Measurements from ENCODE around the gene OR6F1. TPM values are rescaled to one million over a fixed set of nuclear protein-coding genes. Genes with fewer than 3 reads are reported as not detected.
"Not testable (repeated sequence)": the region's sequence is repeated elsewhere in the genome, so short reads cannot be mapped to it uniquely, and the experiment has no call there.

OR6F1 gene
- total RNA-seq, result not detected

GRCh38 chr1:247716546-247716945 is at the start of gene OR6F1:
TSS of gene OR6F1 (minus strand) at chr1:247716646. CDS start at chr1:247712755, 3,891 bp downstream.
- no peaks in the 10 kb centered on the region for H3K36me3 Mint-ChIP-seq
- POLR2A ChIA-PET, result no interaction called here
- no peaks in the 10 kb centered on the region for H3K4me1 Mint-ChIP-seq
- no peaks in the 10 kb centered on the region for H3K27me3 Mint-ChIP-seq
- H3K4me3 Mint-ChIP-seq, result no peak within 1 kb of the TSS
- ATAC-seq (ENCODE audit: low read depth), result no peak
- H3K27ac Mint-ChIP-seq, result no peak within 1 kb of the TSS
- no peak for DNase-seq
- H3K9me3 Mint-ChIP-seq, result no peaks in the 10 kb centered on the region

DNA sequence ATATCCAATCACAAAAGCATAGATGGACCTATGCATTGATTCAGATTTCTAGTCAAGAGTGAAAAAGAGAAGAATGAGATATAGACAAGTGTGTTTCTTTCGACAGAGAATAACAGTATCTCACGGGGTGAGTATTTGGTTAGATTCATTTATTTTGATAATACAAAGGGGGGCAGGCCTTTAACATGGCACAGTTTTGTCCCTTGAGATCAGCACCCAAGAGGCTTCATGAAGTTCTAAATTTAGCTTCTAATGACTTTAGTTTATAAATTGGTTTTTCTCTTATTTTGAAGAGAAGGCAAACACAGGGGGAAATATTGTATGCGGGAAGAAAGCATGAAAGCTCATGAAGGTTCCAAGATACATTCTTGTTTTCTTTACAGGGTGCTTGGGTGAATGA is 44.0 kb upstream of the OR6F1 start, which contains the start of gene OR1C1:
TSS of gene OR1C1 (minus strand) at position 101 of the 400 bp plus-strand sequence. CDS start 2,150 bp downstream, outside the sequence.
- Mint-ChIP-seq H3K9me3 (no peaks in the 10 kb centered on the region), H3K36me3 (no peaks in the 10 kb centered on the region), H3K4me1 (no peaks in the 10 kb centered on the region), H3K4me3 (no peak within 1 kb of the TSS), H3K27ac (no peak within 1 kb of the TSS), H3K27me3 (no peaks in the 10 kb centered on the region)
- no peak for ATAC-seq (ENCODE audit: low read depth)
- DNase-seq, result no peak
- POLR2A ChIA-PET, result no interaction called here

GRCh38 chr1:247754311-247754710 is 37.9 kb upstream of the OR6F1 start:
- ATAC-seq (ENCODE audit: low read depth); POLR2A ChIA-PET; H3K4me3 Mint-ChIP-seq; H3K36me3 Mint-ChIP-seq; DNase-seq; H3K4me1 Mint-ChIP-seq; H3K27ac Mint-ChIP-seq; H3K27me3 Mint-ChIP-seq; H3K9me3 Mint-ChIP-seq: not testable (repeated sequence)

GRCh38 chr1:247749870-247750269 is 33.4 kb upstream of the OR6F1 start:
- H3K27me3 Mint-ChIP-seq, result no peaks in the 10 kb centered on the region

GRCh38 chr1:247748041-247748440 is 31.6 kb upstream of the OR6F1 start, which contains the start of gene OR14A2:
TSS of gene OR14A2 (minus strand) at chr1:247748141.
- Mint-ChIP-seq H3K36me3 (no peaks in the 10 kb centered on the region), H3K4me1 (no peaks in the 10 kb centered on the region), H3K9me3 (peaks cover 3% of the 10 kb centered on the region), H3K4me3 (no peak within 1 kb of the TSS), H3K27ac (no peak within 1 kb of the TSS), H3K27me3 (no peaks in the 10 kb centered on the region)
- POLR2A ChIA-PET, result no interaction called here
- ATAC-seq (ENCODE audit: low read depth) (no peak), DNase-seq (no peak)

More at GRCh38 chr1:247749870-247750269, 33.4 kb upstream of the OR6F1 start:
- Mint-ChIP-seq H3K4me1 (no peaks in the 10 kb centered on the region), H3K27ac (no peak overlapping the region), H3K36me3 (no peaks in the 10 kb centered on the region), H3K9me3 (peaks cover 3% of the 10 kb centered on the region), H3K4me3 (no peak overlapping the region)
- DNase-seq (no peak), ATAC-seq (ENCODE audit: low read depth) (no peak)
- POLR2A ChIA-PET, result no interaction called here

DNA sequence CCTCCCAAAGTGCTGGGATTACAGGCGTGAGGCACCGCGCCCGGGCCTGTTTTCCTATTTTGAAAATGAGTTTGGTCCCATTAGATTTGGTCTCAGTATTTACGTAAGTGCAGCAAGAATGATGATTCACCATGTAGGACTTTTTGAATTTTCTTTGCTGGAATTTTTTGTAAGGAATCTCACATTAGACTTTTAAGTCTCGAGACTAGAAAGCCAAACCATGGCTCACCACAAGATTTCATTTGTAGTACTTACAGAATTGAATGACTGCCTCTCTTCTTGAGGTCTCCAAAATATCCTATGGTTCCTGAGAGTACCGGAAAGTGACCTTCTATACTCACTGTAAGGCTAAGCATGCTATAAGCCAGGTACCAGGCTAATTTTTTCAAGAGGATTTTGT is 31.2 kb upstream of the OR6F1 start:
- Mint-ChIP-seq H3K4me3 (no peak overlapping the region), H3K27ac (no peak overlapping the region), H3K9me3 (peaks cover 3% of the 10 kb centered on the region), H3K27me3 (no peaks in the 10 kb centered on the region), H3K36me3 (no peaks in the 10 kb centered on the region), H3K4me1 (no peaks in the 10 kb centered on the region)
- POLR2A ChIA-PET, result no interaction called here
- DNase-seq, result no peak
- ATAC-seq (ENCODE audit: low read depth), result no peak

GRCh38 chr1:247746391-247746935 is 30.0 kb upstream of the OR6F1 start:
- POLR2A ChIA-PET, result no interaction called here
- no peak overlapping the region for H3K27ac Mint-ChIP-seq
- H3K27me3 Mint-ChIP-seq, result no peaks in the 10 kb centered on the region
- ATAC-seq (ENCODE audit: low read depth) (no peak), DNase-seq (no peak)
- no peaks in the 10 kb centered on the region for H3K4me1 Mint-ChIP-seq
- peaks cover 3% of the 10 kb centered on the region for H3K9me3 Mint-ChIP-seq
- H3K36me3 Mint-ChIP-seq, result no peaks in the 10 kb centered on the region
- no peak overlapping the region for H3K4me3 Mint-ChIP-seq

DNA sequence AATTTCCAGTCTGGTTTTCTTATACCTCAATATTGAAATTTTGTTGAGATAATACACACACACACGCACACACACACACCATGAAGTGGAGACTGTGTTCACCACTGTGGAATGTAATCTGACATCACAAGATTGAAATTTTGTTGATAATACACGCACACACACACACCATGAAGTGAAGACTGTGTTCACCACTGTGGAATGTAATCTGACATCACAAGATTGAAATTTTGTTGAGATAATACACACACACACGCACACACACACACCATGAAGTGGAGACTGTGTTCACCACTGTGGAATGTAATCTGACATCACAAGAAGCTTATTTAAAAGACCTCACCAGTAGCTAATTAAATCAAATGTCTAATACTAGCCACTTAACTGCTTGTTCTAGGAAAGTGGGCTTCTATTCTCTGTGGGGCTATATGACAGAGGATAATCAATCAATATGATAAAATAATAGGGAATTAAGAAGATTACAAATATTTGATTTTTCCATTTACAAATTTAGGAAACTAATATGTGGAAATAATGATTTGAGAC is 25.8 kb upstream of the OR6F1 start:
- H3K36me3 Mint-ChIP-seq; ATAC-seq (ENCODE audit: low read depth); H3K4me1 Mint-ChIP-seq; POLR2A ChIA-PET; H3K9me3 Mint-ChIP-seq; DNase-seq; H3K27me3 Mint-ChIP-seq; H3K4me3 Mint-ChIP-seq; H3K27ac Mint-ChIP-seq: not testable (repeated sequence)

GRCh38 chr1:247741756-247742155 is 25.3 kb upstream of the OR6F1 start:
- Mint-ChIP-seq H3K27me3 (no peaks in the 10 kb centered on the region), H3K4me3 (no peak overlapping the region), H3K9me3 (no peaks in the 10 kb centered on the region), H3K4me1 (no peaks in the 10 kb centered on the region), H3K36me3 (no peaks in the 10 kb centered on the region), H3K27ac (no peak overlapping the region)
- DNase-seq (no peak), ATAC-seq (ENCODE audit: low read depth) (no peak)
- POLR2A ChIA-PET, result no interaction called here

GRCh38 chr1:247740721-247741120 is 24.3 kb upstream of the OR6F1 start:
- POLR2A ChIA-PET, result no interaction called here
- H3K4me3 Mint-ChIP-seq, result no peak overlapping the region
- DNase-seq (no peak), ATAC-seq (ENCODE audit: low read depth) (no peak)
- H3K27me3 Mint-ChIP-seq, result no peaks in the 10 kb centered on the region
- H3K9me3 Mint-ChIP-seq, result no peaks in the 10 kb centered on the region
- no peaks in the 10 kb centered on the region for H3K4me1 Mint-ChIP-seq
- H3K36me3 Mint-ChIP-seq, result no peaks in the 10 kb centered on the region
- no peak overlapping the region for H3K27ac Mint-ChIP-seq

GRCh38 chr1:247738315-247738714 is 21.9 kb upstream of the OR6F1 start, which contains the start of gene OR14K1:
TSS of gene OR14K1 (plus strand) at chr1:247738615. CDS start at chr1:247738615, 0 bp downstream.
- DNase-seq, result no peak
- no peaks in the 10 kb centered on the region for H3K36me3 Mint-ChIP-seq
- H3K4me1 Mint-ChIP-seq, result no peaks in the 10 kb centered on the region
- no peaks in the 10 kb centered on the region for H3K9me3 Mint-ChIP-seq
- H3K4me3 Mint-ChIP-seq, result no peak within 1 kb of the TSS
- POLR2A ChIA-PET, result no interaction called here
- no peak within 1 kb of the TSS for H3K27ac Mint-ChIP-seq
- no peaks in the 10 kb centered on the region for H3K27me3 Mint-ChIP-seq
- ATAC-seq (ENCODE audit: low read depth), result no peak

- H3K27ac Mint-ChIP-seq, result no peak overlapping the region
- H3K4me3 Mint-ChIP-seq, result no peak overlapping the region
- no peaks in the 10 kb centered on the region for H3K27me3 Mint-ChIP-seq
- ATAC-seq (ENCODE audit: low read depth) (no peak), DNase-seq (no peak)
- POLR2A ChIA-PET, result no interaction called here
- no peaks in the 10 kb centered on the region for H3K9me3 Mint-ChIP-seq
- no peaks in the 10 kb centered on the region for H3K36me3 Mint-ChIP-seq
- H3K4me1 Mint-ChIP-seq, result no peaks in the 10 kb centered on the region
Observed at GRCh38 chr1:247721222-247721621, 4.8 kb upstream of the OR6F1 start.

GRCh38 chr1:247713753-247714152 is 2.7 kb downstream of the OR6F1 start:
- Mint-ChIP-seq H3K27ac (no peak overlapping the region), H3K4me3 (no peak overlapping the region)
- no peak for ATAC-seq (ENCODE audit: low read depth)

DNA sequence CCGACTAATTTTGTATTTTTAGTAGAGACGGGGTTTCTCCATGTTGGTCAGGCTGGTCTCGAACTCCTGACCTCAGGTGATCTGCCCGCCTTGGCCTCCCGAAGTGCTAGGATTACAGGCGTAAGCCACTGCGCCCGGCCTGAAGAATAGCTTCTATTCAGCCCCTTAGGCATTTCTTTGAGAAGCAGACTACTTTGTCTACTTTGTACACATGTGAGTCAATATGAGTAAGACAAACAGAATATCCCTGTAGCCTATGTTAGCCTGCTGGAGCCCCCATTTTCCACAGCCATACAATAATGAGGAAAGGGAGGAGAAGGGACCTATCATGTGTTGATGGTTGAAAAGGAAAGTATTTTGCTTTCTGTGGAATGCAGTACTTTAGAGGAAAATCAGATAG is 5.8 kb downstream of the OR6F1 start:
- H3K36me3 Mint-ChIP-seq, H3K4me1 Mint-ChIP-seq, POLR2A ChIA-PET: not testable (repeated sequence)

More at GRCh38 chr1:247713753-247714152, 2.7 kb downstream of the OR6F1 start:
- Mint-ChIP-seq H3K9me3 (no peaks in the 10 kb centered on the region), H3K36me3 (no peaks in the 10 kb centered on the region), H3K27me3 (no peaks in the 10 kb centered on the region), H3K4me1 (no peaks in the 10 kb centered on the region)
- no peak for DNase-seq
- POLR2A ChIA-PET, result no interaction called here

More for the DNA sequence above, 5.8 kb downstream of the OR6F1 start:
- not testable (repeated sequence) for H3K4me3 Mint-ChIP-seq; ATAC-seq (ENCODE audit: low read depth); H3K27ac Mint-ChIP-seq; H3K27me3 Mint-ChIP-seq; DNase-seq; H3K9me3 Mint-ChIP-seq
